ENCODE results near the gene CRACR2B. TPM values are rescaled to one million over a fixed set of nuclear protein-coding genes. Genes with fewer than 3 reads are reported as not detected.

Gene CRACR2B
- total and polyA plus RNA-seq, 2 of the 13 experiments (the other 11 are each of a cell fraction or from before 2014, with no cell fraction given): 14.9 to 21.0 TPM

DNA sequence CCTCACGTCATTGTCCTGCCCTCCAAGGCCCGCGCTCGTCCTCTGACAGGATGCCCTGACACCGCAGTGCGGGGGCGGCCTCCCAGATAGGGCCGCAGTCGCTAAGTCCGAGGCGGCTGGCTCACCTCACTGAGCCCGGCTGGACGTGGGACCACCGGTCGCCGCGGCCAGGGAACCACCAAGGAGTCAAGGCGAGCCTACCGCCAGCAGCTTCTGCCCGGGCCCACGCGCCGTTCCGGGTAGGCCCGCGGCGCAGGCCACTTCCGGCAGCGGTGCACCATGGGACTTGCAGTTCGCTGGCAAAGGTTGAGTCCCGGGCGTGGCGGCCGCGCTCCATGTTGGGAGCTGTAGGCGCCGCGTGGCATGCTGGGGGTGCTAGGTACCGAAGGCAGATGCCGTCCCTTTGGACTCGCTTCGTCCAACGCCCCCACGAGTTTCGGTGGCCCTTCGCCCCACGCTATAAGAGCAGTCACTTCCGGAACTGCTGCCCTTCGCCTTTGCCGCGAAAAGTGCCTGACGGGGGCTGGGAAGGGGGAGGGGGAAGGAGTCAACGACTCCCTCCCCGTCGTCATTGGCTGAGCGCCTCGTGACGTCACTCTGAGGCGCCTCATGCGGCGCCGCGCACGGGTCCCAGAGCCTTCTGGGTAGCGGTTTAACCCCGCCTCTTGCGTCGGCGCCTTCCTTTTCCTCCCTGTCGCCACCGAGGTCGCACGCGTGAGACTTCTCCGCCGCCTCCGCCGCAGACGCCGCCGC, 18.3 kb upstream of the CRACR2B start, which contains the start of gene RPLP2 (continued):
- TF ChIP-seq NFIB (CRISPR knock-in tag; IDR thresholded peaks at IDR 0.05; ENCODE audit: borderline replicate concordance): no peak
- TF ChIP-seq, protein P1, sequence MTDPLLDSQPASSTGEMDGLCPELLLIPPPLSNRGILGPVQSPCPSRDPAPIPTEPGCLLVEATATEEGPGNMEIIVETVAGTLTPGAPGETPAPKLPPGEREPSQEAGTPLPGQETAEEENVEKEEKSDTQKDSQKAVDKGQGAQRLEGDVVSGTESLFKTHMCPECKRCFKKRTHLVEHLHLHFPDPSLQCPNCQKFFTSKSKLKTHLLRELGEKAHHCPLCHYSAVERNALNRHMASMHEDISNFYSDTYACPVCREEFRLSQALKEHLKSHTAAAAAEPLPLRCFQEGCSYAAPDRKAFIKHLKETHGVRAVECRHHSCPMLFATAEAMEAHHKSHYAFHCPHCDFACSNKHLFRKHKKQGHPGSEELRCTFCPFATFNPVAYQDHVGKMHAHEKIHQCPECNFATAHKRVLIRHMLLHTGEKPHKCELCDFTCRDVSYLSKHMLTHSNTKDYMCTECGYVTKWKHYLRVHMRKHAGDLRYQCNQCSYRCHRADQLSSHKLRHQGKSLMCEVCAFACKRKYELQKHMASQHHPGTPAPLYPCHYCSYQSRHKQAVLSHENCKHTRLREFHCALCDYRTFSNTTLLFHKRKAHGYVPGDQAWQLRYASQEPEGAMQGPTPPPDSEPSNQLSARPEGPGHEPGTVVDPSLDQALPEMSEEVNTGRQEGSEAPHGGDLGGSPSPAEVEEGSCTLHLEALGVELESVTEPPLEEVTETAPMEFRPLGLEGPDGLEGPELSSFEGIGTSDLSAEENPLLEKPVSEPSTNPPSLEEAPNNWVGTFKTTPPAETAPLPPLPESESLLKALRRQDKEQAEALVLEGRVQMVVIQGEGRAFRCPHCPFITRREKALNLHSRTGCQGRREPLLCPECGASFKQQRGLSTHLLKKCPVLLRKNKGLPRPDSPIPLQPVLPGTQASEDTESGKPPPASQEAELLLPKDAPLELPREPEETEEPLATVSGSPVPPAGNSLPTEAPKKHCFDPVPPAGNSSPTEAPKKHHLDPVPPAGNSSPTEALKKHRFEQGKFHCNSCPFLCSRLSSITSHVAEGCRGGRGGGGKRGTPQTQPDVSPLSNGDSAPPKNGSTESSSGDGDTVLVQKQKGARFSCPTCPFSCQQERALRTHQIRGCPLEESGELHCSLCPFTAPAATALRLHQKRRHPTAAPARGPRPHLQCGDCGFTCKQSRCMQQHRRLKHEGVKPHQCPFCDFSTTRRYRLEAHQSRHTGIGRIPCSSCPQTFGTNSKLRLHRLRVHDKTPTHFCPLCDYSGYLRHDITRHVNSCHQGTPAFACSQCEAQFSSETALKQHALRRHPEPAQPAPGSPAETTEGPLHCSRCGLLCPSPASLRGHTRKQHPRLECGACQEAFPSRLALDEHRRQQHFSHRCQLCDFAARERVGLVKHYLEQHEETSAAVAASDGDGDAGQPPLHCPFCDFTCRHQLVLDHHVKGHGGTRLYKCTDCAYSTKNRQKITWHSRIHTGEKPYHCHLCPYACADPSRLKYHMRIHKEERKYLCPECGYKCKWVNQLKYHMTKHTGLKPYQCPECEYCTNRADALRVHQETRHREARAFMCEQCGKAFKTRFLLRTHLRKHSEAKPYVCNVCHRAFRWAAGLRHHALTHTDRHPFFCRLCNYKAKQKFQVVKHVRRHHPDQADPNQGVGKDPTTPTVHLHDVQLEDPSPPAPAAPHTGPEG (CRISPR knock-in tag; IDR thresholded peaks at IDR 0.05): no peak; the same call in 1 of the 2 replicates
- TF ChIP-seq, protein P2, sequence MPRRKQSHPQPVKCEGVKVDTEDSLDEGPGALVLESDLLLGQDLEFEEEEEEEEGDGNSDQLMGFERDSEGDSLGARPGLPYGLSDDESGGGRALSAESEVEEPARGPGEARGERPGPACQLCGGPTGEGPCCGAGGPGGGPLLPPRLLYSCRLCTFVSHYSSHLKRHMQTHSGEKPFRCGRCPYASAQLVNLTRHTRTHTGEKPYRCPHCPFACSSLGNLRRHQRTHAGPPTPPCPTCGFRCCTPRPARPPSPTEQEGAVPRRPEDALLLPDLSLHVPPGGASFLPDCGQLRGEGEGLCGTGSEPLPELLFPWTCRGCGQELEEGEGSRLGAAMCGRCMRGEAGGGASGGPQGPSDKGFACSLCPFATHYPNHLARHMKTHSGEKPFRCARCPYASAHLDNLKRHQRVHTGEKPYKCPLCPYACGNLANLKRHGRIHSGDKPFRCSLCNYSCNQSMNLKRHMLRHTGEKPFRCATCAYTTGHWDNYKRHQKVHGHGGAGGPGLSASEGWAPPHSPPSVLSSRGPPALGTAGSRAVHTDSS (CRISPR knock-in tag; conservative IDR thresholded peaks at IDR 0.05): no peak
- no peak for TF ChIP-seq JARID2 (CRISPR knock-in tag; IDR thresholded peaks at IDR 0.05; ENCODE audit: insufficient replicate concordance)
- peak; percentile 79; the same call in 1 of the 2 replicates for TF ChIP-seq ZNF773 (CRISPR knock-in tag; IDR thresholded peaks at IDR 0.05; ENCODE audit: borderline replicate concordance)
- peak; percentile 63; the same call in 1 of the 2 replicates for TF ChIP-seq THYN1 (CRISPR knock-in tag; IDR thresholded peaks at IDR 0.05; ENCODE audit: borderline replicate concordance, low read depth)
- no peak for TF ChIP-seq ZNF703 (CRISPR knock-in tag; IDR thresholded peaks at IDR 0.05; ENCODE audit: borderline replicate concordance)
- TF ChIP-seq ZNF431 (CRISPR knock-in tag; IDR thresholded peaks at IDR 0.05; ENCODE audit: borderline replicate concordance, low read depth): peak; percentile 63; the same call in 1 of the 2 replicates
- peak; percentile 87 for TF ChIP-seq ZNF563 (CRISPR knock-in tag; IDR thresholded peaks at IDR 0.05)
- TF ChIP-seq HOXA7 (CRISPR knock-in tag; IDR thresholded peaks at IDR 0.05): no peak
- TF ChIP-seq ZFP36L1 (CRISPR knock-in tag; IDR thresholded peaks at IDR 0.05): peak; percentile 64; the same call in 1 of the 2 replicates
- TF ChIP-seq, protein P3, sequence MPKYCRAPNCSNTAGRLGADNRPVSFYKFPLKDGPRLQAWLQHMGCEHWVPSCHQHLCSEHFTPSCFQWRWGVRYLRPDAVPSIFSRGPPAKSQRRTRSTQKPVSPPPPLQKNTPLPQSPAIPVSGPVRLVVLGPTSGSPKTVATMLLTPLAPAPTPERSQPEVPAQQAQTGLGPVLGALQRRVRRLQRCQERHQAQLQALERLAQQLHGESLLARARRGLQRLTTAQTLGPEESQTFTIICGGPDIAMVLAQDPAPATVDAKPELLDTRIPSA (CRISPR knock-in tag; IDR thresholded peaks at IDR 0.05; ENCODE audit: borderline replicate concordance): no peak; the same call in 1 of the 2 replicates
- no peak for TF ChIP-seq SNRNP70 (IDR thresholded peaks at IDR 0.05; ENCODE audit: low read depth, low read length)
- TF ChIP-seq ZNF230 (CRISPR knock-in tag; IDR thresholded peaks at IDR 0.05): peak; percentile 84; the same call in 1 of the 2 replicates
- TF ChIP-seq REL (CRISPR knock-in tag; conservative IDR thresholded peaks at IDR 0.05): peak; percentile 26; the same call in 1 of the 2 replicates
- peak; percentile 66; the same call in 1 of the 2 replicates for TF ChIP-seq ZNF747 (CRISPR knock-in tag; IDR thresholded peaks at IDR 0.05; ENCODE audit: borderline replicate concordance)
- TF ChIP-seq SALL2 (CRISPR knock-in tag; IDR thresholded peaks at IDR 0.05): peak; percentile 78
- TF ChIP-seq NCOA2 (CRISPR knock-in tag; IDR thresholded peaks at IDR 0.05): peak; percentile 9; the same call in 1 of the 2 replicates
- TF ChIP-seq EZH2 (conservative IDR thresholded peaks at IDR 0.05; ENCODE audit: low read depth, low read length): no peak

Data from HepG2 (cell line).